Endothelial cell of umbilical vein (primary cell): ENCODE data around the gene PPFIA2. TPM values are rescaled to one million over a fixed set of nuclear protein-coding genes. Genes with fewer than 3 reads are reported as not detected.

Source experiments
- BruUV-seq: library from RNA; stranded (reverse); fragments of 400-500 nt; replicated peaks from 2 replicates; lab custom pipeline; 2021; lab: Mats Ljungman, UMichigan
- CTCF ChIA-PET: fragments of 300-600, 350-600 bp; sonication (Branson Sonifier 250); formaldehyde crosslinking; loops from one replicate; lab custom pipeline; 2021; ENCODE audit warnings: antibody characterized with exemption, inconsistent platforms; lab: Charles Lee
- POLR2A ChIA-PET: fragments of 300-600, 350-600 bp; sonication (Branson Sonifier 250); formaldehyde crosslinking; loops from one replicate; lab custom pipeline; 2021; ENCODE audit warnings: antibody characterized with exemption, inconsistent platforms; lab: Charles Lee
- DNase-seq: peaks from one replicate; pipeline ENCODE4 v3.0.0-alpha.2; 2011; ENCODE audit warnings: low read depth, low spot score
- FAIRE-seq: peaks from 2 replicates; lab custom pipeline; 2011; peaks lifted over from hg19 to GRCh38; lab: Jason Lieb, UNC
- H2AFZ ChIP-seq: 2 replicates; pipeline ENCODE4 v1.6.0; 2012; ENCODE audit warnings: low read depth, low read length, control low read depth, inconsistent platforms
- H3K27ac ChIP-seq: 2 replicates; pipeline ENCODE4 v1.5.1; 2011; ENCODE audit warnings: low read depth, mild to moderate bottlenecking, control low read depth, low read length, moderate library complexity; ENCODE audit not compliant: insufficient read depth
- H3K27me3 ChIP-seq, 2 experiments: 2 replicates each; pipeline versions ENCODE4 v1.6.0 to v1.6.1; 2011; ENCODE audit warnings: low read length in 2 of 2, mixed read lengths in 1 of 2; ENCODE audit not compliant: control insufficient read depth in 2 of 2, insufficient read depth in 2 of 2
- H3K36me3 ChIP-seq, 2 experiments: 2 replicates in 1 of 2; 3 replicates in 1 of 2; pipeline ENCODE4 v1.5.1; 2011; ENCODE audit warnings: low read length in 2 of 2, mild to moderate bottlenecking in 1 of 2, moderate library complexity in 1 of 2; ENCODE audit not compliant: control insufficient read depth in 2 of 2, insufficient read depth in 2 of 2; ENCODE audit errors: extremely low read depth in 1 of 2
- H3K4me1 ChIP-seq: 3 replicates; pipeline ENCODE4 v1.5.1; 2011; ENCODE audit warnings: mild to moderate bottlenecking, low read length; ENCODE audit not compliant: control insufficient read depth, insufficient read depth; ENCODE audit errors: extremely low read depth
- H3K4me2 ChIP-seq: 2 replicates; pipeline ENCODE4 v1.6.1; 2011; ENCODE audit warnings: low read length, control low read depth, mixed read lengths; ENCODE audit not compliant: insufficient read depth
- H3K4me3 ChIP-seq, 3 experiments: fragments of 200-600 bp in 1 of 3; sonication (generic), shearing (Covaris generic) in 1 of 3; replicated peaks in 1 of 3; 2 replicates each; pipeline ENCODE4 v1.5.1; 2011 to 2016; ENCODE audit warnings: control low read depth in 3 of 3, low read length in 3 of 3, mild to moderate bottlenecking in 2 of 3, inconsistent platforms in 1 of 3, low read depth in 1 of 3, moderate library complexity in 1 of 3; ENCODE audit not compliant: insufficient read depth in 1 of 3
- H3K79me2 ChIP-seq: 2 replicates; pipeline ENCODE4 v1.6.0; 2012; ENCODE audit warnings: low read length, inconsistent platforms; ENCODE audit not compliant: control insufficient read depth, insufficient read depth
- H3K9ac ChIP-seq: replicated peaks from 2 replicates; pipeline ENCODE3; 2011; ENCODE audit warnings: low read length, control low read depth; ENCODE audit not compliant: insufficient read depth; ENCODE audit errors: extremely low read depth
- H3K9me1 ChIP-seq: replicated peaks from 3 replicates; pipeline ENCODE4 v1.6.0; 2011; ENCODE audit warnings: mild to moderate bottlenecking, low read length; ENCODE audit not compliant: control insufficient read depth, insufficient read depth; ENCODE audit errors: extremely low read depth
- H3K9me3 ChIP-seq: replicated peaks from 2 replicates; pipeline ENCODE4 v1.5.1; 2012; ENCODE audit warnings: low read length, inconsistent platforms; ENCODE audit not compliant: control insufficient read depth, insufficient read depth
- H4K20me1 ChIP-seq: replicated peaks from 2 replicates; pipeline ENCODE3; 2011; ENCODE audit warnings: mild to moderate bottlenecking, low read length; ENCODE audit not compliant: control insufficient read depth, insufficient read depth; ENCODE audit errors: extremely low read depth
- CTCF ChIP-seq, 2 donors: IDR thresholded peaks; 1 replicate in 1 of 2; 2 replicates in 1 of 2; pipeline ENCODE4 v1.5.1; 2011; ENCODE audit warnings: low read length in 2 of 2, mild to moderate bottlenecking in 2 of 2, moderate library complexity in 2 of 2, control low read depth in 1 of 2, inconsistent platforms in 1 of 2, low read depth in 1 of 2; ENCODE audit not compliant: insufficient read depth in 1 of 2; ENCODE audit errors: extremely low read depth in 1 of 2
- EZH2 ChIP-seq: IDR thresholded peaks from 2 replicates; pipeline ENCODE4 v1.6.1; 2012; ENCODE audit warnings: borderline replicate concordance, low read depth, mild to moderate bottlenecking, moderate library complexity, low read length, inconsistent platforms; ENCODE audit not compliant: severe bottlenecking
- FOS ChIP-seq: IDR thresholded peaks from 2 replicates; pipeline ENCODE4 v1.6.1; 2011; ENCODE audit warnings: mild to moderate bottlenecking, low read length, moderate library complexity, borderline replicate concordance; ENCODE audit not compliant: insufficient read depth
- GATA2 ChIP-seq: IDR thresholded peaks from 2 replicates; pipeline ENCODE4 v1.7.0; 2011; ENCODE audit warnings: low read depth, mild to moderate bottlenecking, moderate library complexity, mixed read lengths, low read length; ENCODE audit not compliant: insufficient read length, insufficient read depth
- JUN ChIP-seq: IDR thresholded peaks from 2 replicates; pipeline ENCODE4 v1.6.1; 2011; ENCODE audit warnings: borderline replicate concordance, low read depth; ENCODE audit not compliant: insufficient read length, insufficient read depth
- MYC ChIP-seq: IDR thresholded peaks from one replicate; pipeline ENCODE4 v1.6.1; 2011; ENCODE audit warnings: mild to moderate bottlenecking, low read depth, low read length
- POLR2A ChIP-seq: IDR thresholded peaks from 2 replicates; pipeline ENCODE4 v1.6.1; 2012; ENCODE audit warnings: low read depth, mild to moderate bottlenecking, control low read depth, low read length
- POLR2AphosphoS5 ChIP-seq: IDR thresholded peaks from 2 replicates; pipeline ENCODE4 v1.6.1; 2012; ENCODE audit warnings: low read depth, mild to moderate bottlenecking, control low read depth, low read length, moderate library complexity; ENCODE audit not compliant: insufficient read depth
- dilution Hi-C: fragments of 300-500 bp; cut with MboI; formaldehyde crosslinking; loops from one replicate; pipeline ENCODE4 v1.15.0; 2019; ENCODE audit warnings: low sequenced_read_pairs; ENCODE audit not compliant: extremely low pct_ligation_motif_present
- intact Hi-C: fragments of 100-400 bp; cut with micrococcal nuclease; formaldehyde crosslinking; loops from one replicate; pipeline ENCODE4 v1.10.0; 2022
- polyA plus RNA-seq, 4 experiments: library from polyadenylated mRNA; depleted of rRNA in 3 of 4; stranded (reverse) in 3 of 4; unstranded in 1 of 4; fragments of >200 nt; gene quantifications; 2 replicates each; pipeline versions ENCODE4 v1.2.1 to v1.2.3, GENCODE V29; 2011 to 2012; ENCODE audit warnings: missing spikeins in 1 of 4
- total RNA-seq: library from RNA; stranded (reverse); gene quantifications from 2 replicates; pipeline ENCODE4 v1.2.3, GENCODE V29; 2021
- TF ChIP-seq, protein P1 (sequence below): IDR thresholded peaks from 2 replicates; pipeline ENCODE4 v1.6.1; 2011; ENCODE audit not compliant: insufficient read depth, insufficient read length

PPFIA2 gene
- total and polyA plus RNA-seq, 2 donors (not counting 3 experiments of a cell fraction or from before 2014, with no cell fraction given): not detected

DNA sequence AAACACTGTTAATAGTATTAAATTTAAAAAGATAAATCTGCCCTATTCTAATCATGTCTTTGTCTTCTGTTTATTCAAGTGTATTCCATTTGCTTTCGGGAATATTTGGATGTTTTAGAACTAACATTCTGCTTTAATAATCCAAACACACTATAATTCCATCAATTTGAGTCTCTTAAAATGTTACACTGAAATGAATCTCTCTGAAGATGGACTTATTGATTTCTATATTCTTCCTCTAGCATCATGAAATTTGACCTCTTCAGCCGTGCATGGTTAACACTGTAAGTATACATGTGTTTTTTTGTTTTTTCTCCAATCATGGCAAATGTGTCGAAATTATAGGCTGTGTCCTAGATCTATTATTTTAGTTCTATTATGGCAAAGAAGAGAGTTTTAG lies 342.1 kb downstream of the PPFIA2 start:
- DNase-seq (no peak), FAIRE-seq (no peak)
- no peak overlapping the region for H2AFZ ChIP-seq
- ChIA-PET CTCF (no interaction called here), POLR2A (no interaction called here)
- H3K4me1 ChIP-seq: no peaks in the 10 kb centered on the region
- no peaks in the 10 kb centered on the region for H3K9me3 ChIP-seq
- no peaks in the 10 kb centered on the region for H3K9me1 ChIP-seq
- H3K27me3 ChIP-seq: no peaks in the 10 kb centered on the region
- dilution Hi-C loops: no loop called here
- H3K27ac ChIP-seq: no peak overlapping the region
- no peak overlapping the region for H3K4me3 ChIP-seq
- no TSS peak for BruUV-seq
- no peaks in the 10 kb centered on the region for H3K36me3 ChIP-seq
- no peak for TF ChIP-seq EZH2
- TF ChIP-seq POLR2AphosphoS5: no peak
- TF ChIP-seq MYC: no peak
- H4K20me1 ChIP-seq: no peaks in the 10 kb centered on the region
- no peaks in the 10 kb centered on the region for H3K79me2 ChIP-seq
- H3K4me2 ChIP-seq: no peak overlapping the region
- H3K9ac ChIP-seq: no peak overlapping the region
- intact Hi-C loops: no loop called here

DNA sequence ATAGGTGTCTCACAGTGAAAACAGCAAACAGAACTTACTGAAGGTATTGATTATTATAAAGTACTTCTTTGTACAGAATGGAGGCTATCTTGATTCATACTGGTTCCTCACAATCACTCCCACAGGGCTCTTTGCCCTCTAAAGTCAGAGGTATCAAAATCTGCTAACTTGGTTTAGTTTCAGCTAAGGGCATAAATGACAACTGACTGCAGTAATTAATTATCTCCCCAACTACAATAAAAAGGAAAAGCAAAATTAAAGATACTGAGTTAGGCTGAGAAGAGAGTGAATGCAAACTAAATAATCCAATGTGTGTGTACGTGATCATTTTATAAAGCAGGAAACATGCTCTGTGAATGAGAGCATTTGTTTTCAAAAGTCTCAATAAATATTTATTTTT lies 342.6 kb downstream of the PPFIA2 start:
- Histone ChIP-seq H3K36me3 (no peaks in the 10 kb centered on the region), H3K9me3 (no peaks in the 10 kb centered on the region), H3K27me3 (no peaks in the 10 kb centered on the region), H3K27ac (no peak overlapping the region), H3K4me2 (no peak overlapping the region), H3K9ac (no peak overlapping the region), H3K79me2 (no peaks in the 10 kb centered on the region), H2AFZ (no peak overlapping the region), H3K4me1 (no peaks in the 10 kb centered on the region), H3K4me3 (no peak overlapping the region), H3K9me1 (no peaks in the 10 kb centered on the region), H4K20me1 (no peaks in the 10 kb centered on the region)
- TF ChIP-seq GATA2 (no peak), CTCF (IDR thresholded peaks at IDR 0.05; ENCODE audit: extremely low read depth in 1 of 2, insufficient read depth in 1 of 2, low read depth in 1 of 2, low read length in 2 of 2) (no peak), EZH2 (no peak), POLR2A (no peak), POLR2AphosphoS5 (no peak), MYC (no peak), FOS (no peak), JUN (no peak)
- TF ChIP-seq, protein P1, sequence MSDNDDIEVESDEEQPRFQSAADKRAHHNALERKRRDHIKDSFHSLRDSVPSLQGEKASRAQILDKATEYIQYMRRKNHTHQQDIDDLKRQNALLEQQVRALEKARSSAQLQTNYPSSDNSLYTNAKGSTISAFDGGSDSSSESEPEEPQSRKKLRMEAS: no peak
- no peak for FAIRE-seq
- BruUV-seq: no TSS peak
- intact Hi-C loops: no loop called here
- DNase-seq: no peak
- dilution Hi-C loops: no loop called here
- ChIA-PET CTCF (no interaction called here), POLR2A (no interaction called here)
